GM12875 (cell line): ENCODE data around the gene C10orf105.

Experiments used
- H3K4me3 ChIP-seq: one replicate; pipeline ENCODE4 v1.5.1; 2011; ENCODE audit warnings: low read depth, low read length, control low read depth
- CTCF ChIP-seq: IDR thresholded peaks from 2 replicates; pipeline ENCODE4 v1.5.1; 2011; ENCODE audit warnings: low read depth, mild to moderate bottlenecking, control low read depth, inconsistent platforms, low read length, moderate library complexity, borderline replicate concordance; ENCODE audit not compliant: insufficient read depth

The C10orf105 gene

GRCh38 chr10:71685554-71686232 lies 33.9 kb downstream of the C10orf105 start:
- no peak overlapping the region for H3K4me3 ChIP-seq
- TF ChIP-seq CTCF, result no peak

GRCh38 chr10:71684356-71685173 lies 35.0 kb downstream of the C10orf105 start:
- no peak for TF ChIP-seq CTCF
- H3K4me3 ChIP-seq, result no peak overlapping the region

- TF ChIP-seq CTCF, result no peak
- H3K4me3 ChIP-seq, result no peak overlapping the region
Measured at GRCh38 chr10:71683301-71683700, 36.3 kb downstream of the C10orf105 start.

- no peak for TF ChIP-seq CTCF
- no peak overlapping the region for H3K4me3 ChIP-seq
Measured at GRCh38 chr10:71681977-71682376, 37.6 kb downstream of the C10orf105 start.

GRCh38 chr10:71679425-71679824 lies 40.2 kb downstream of the C10orf105 start:
- TF ChIP-seq CTCF, result no peak
- H3K4me3 ChIP-seq, result no peak overlapping the region

GRCh38 chr10:71678057-71678805 lies 41.3 kb downstream of the C10orf105 start:
- no peak overlapping the region for H3K4me3 ChIP-seq
- no peak for TF ChIP-seq CTCF
